ENCODE measurements around the gene DISC1. TPM values are rescaled to one million over a fixed set of nuclear protein-coding genes. Genes with fewer than 3 reads are reported as not detected.

Gene DISC1
- total and polyA plus RNA-seq, 2 donors (not counting 3 experiments of a cell fraction or from before 2014, with no cell fraction given) = 3.3 to 14.7 TPM

GRCh38 chr1:231625975-231626534 is 535 bp upstream of the DISC1 start:
- no peak for DNase-seq (ENCODE audit: low read depth, low spot score)
- POLR2A ChIA-PET = no interaction called here
- BruUV-seq (replicated peaks) = no TSS peak
- no peak for TF ChIP-seq EZH2 (IDR thresholded peaks at IDR 0.05; ENCODE audit: borderline replicate concordance, low read depth, low read length, severe bottlenecking)
- TF ChIP-seq, protein P1, sequence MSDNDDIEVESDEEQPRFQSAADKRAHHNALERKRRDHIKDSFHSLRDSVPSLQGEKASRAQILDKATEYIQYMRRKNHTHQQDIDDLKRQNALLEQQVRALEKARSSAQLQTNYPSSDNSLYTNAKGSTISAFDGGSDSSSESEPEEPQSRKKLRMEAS (IDR thresholded peaks at IDR 0.05; ENCODE audit: insufficient read depth, insufficient read length) = peak; percentile 39
- TF ChIP-seq POLR2A (IDR thresholded peaks at IDR 0.05; ENCODE audit: low read depth, low read length) = no peak
- TF ChIP-seq GATA2 (IDR thresholded peaks at IDR 0.05; ENCODE audit: insufficient read depth, insufficient read length, low read depth, low read length) = no peak
- no peak for TF ChIP-seq POLR2AphosphoS5 (IDR thresholded peaks at IDR 0.05; ENCODE audit: insufficient read depth, low read depth, low read length)
- no peak for FAIRE-seq
- peaks cover 14% of the 10 kb centered on the region for H3K4me1 ChIP-seq (ENCODE audit: control insufficient read depth, extremely low read depth, insufficient read depth, low read length)
- no peaks in the 10 kb centered on the region for H3K79me2 ChIP-seq (ENCODE audit: control insufficient read depth, insufficient read depth, low read length)
- no peak overlapping the region for H3K9ac ChIP-seq (replicated peaks; ENCODE audit: extremely low read depth, insufficient read depth, low read length)
- H3K4me3 ChIP-seq (replicated peaks in 1 of 3; ENCODE audit: insufficient read depth in 1 of 3, low read depth in 1 of 3, low read length in 3 of 3) = no peak overlapping the region
- no peaks in the 10 kb centered on the region for H3K9me1 ChIP-seq (replicated peaks; ENCODE audit: control insufficient read depth, extremely low read depth, insufficient read depth, low read length)
- CTCF ChIA-PET = no interaction called here
- H3K9me3 ChIP-seq (replicated peaks; ENCODE audit: control insufficient read depth, insufficient read depth, low read length) = no peaks in the 10 kb centered on the region
- H3K27me3 ChIP-seq (ENCODE audit: control insufficient read depth in 2 of 2, insufficient read depth in 2 of 2, low read length in 2 of 2) = peaks cover 12 to 13% of the 10 kb centered on the region in 2 experiments
- H3K27ac ChIP-seq (ENCODE audit: insufficient read depth, low read depth, low read length) = peak overlapping the region; percentile 12
- H3K4me2 ChIP-seq (ENCODE audit: insufficient read depth, low read length) = no peak overlapping the region
- H2AFZ ChIP-seq (ENCODE audit: low read depth, low read length) = peak overlapping the region; percentile 26
- no peaks in the 10 kb centered on the region for H3K36me3 ChIP-seq (ENCODE audit: control insufficient read depth in 2 of 2, extremely low read depth in 1 of 2, insufficient read depth in 2 of 2, low read length in 2 of 2)
- intact Hi-C loops (cut with micrococcal nuclease) = loop anchor here (1.0 to 5.0 kb wide), 2 partner anchors 180 to 1006 kb away; partner anchors contain the start of gene SIPA1L2
- dilution Hi-C loops (cut with MboI; ENCODE audit: extremely low pct_ligation_motif_present, low sequenced_read_pairs) = no loop called here
- no peaks in the 10 kb centered on the region for H4K20me1 ChIP-seq (replicated peaks; ENCODE audit: control insufficient read depth, extremely low read depth, insufficient read depth, low read length)

DNA sequence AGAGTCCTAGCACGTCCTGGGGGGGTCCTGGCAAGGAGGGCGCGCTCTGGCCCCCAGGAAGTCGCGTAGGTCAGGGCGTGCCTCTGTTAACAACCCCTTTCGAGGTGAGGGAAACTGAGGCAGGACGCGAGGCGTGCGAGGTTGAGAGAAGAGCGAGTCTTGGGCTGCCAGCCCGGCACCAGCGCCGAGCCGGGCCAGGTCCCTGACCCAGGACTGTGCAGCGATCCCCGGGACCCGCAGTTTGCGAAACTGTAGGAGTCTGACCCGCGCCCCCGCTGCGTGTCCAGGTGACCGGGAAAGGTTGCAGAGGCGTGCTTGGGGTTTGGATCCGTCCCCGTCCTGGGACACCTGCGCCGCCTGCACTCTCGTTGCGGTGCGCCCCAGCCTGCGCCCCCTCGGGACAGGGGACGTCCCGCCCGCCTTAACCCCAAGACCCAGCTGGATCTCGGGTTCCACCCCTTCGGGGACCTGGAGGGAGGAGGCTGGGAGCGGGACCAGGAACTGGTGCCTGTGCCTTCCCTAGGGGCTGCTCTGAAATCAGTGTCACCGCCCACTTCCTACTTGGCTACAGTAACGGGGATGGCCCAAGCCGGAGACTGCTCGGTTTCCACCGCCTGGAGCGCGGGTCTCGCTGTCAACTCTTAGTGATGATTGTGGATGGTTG is 493 bp downstream of the DISC1 start:
- Histone ChIP-seq H3K79me2 (ENCODE audit: control insufficient read depth, insufficient read depth, low read length) (no peaks in the 10 kb centered on the region), H3K9ac (replicated peaks; ENCODE audit: extremely low read depth, insufficient read depth, low read length) (peak overlapping the region; percentile 69), H4K20me1 (replicated peaks; ENCODE audit: control insufficient read depth, extremely low read depth, insufficient read depth, low read length) (no peaks in the 10 kb centered on the region), H3K9me3 (replicated peaks; ENCODE audit: control insufficient read depth, insufficient read depth, low read length) (no peaks in the 10 kb centered on the region), H3K4me3 (replicated peaks in 1 of 3; ENCODE audit: insufficient read depth in 1 of 3, low read depth in 1 of 3, low read length in 3 of 3) (peak overlapping the region; percentile 55 to 95 (median 71)), H3K27me3 (ENCODE audit: control insufficient read depth in 2 of 2, insufficient read depth in 2 of 2, low read length in 2 of 2) (peaks cover 4 to 5% of the 10 kb centered on the region in 2 experiments), H3K4me2 (ENCODE audit: insufficient read depth, low read length) (peak overlapping the region; percentile 78), H3K9me1 (replicated peaks; ENCODE audit: control insufficient read depth, extremely low read depth, insufficient read depth, low read length) (no peaks in the 10 kb centered on the region), H3K27ac (ENCODE audit: insufficient read depth, low read depth, low read length) (peak overlapping the region; percentile 40), H3K36me3 (ENCODE audit: control insufficient read depth in 2 of 2, extremely low read depth in 1 of 2, insufficient read depth in 2 of 2, low read length in 2 of 2) (no peaks in the 10 kb centered on the region), H3K4me1 (ENCODE audit: control insufficient read depth, extremely low read depth, insufficient read depth, low read length) (peaks cover 14% of the 10 kb centered on the region), H2AFZ (ENCODE audit: low read depth, low read length) (peak overlapping the region; percentile 85)
- intact Hi-C loops (cut with micrococcal nuclease) (loop anchor here (1.0 to 5.0 kb wide), 2 partner anchors 179 to 1005 kb away; partner anchors contain the start of gene SIPA1L2), dilution Hi-C loops (cut with MboI; ENCODE audit: extremely low pct_ligation_motif_present, low sequenced_read_pairs) (no loop called here)
- no TSS peak for BruUV-seq (replicated peaks)
- POLR2A ChIA-PET = no interaction called here
- DNase-seq (ENCODE audit: low read depth, low spot score) (no peak), FAIRE-seq (peak; percentile 63)
- TF ChIP-seq, protein P1 (IDR thresholded peaks at IDR 0.05; ENCODE audit: insufficient read depth, insufficient read length) = no peak
- TF ChIP-seq, protein P2, sequence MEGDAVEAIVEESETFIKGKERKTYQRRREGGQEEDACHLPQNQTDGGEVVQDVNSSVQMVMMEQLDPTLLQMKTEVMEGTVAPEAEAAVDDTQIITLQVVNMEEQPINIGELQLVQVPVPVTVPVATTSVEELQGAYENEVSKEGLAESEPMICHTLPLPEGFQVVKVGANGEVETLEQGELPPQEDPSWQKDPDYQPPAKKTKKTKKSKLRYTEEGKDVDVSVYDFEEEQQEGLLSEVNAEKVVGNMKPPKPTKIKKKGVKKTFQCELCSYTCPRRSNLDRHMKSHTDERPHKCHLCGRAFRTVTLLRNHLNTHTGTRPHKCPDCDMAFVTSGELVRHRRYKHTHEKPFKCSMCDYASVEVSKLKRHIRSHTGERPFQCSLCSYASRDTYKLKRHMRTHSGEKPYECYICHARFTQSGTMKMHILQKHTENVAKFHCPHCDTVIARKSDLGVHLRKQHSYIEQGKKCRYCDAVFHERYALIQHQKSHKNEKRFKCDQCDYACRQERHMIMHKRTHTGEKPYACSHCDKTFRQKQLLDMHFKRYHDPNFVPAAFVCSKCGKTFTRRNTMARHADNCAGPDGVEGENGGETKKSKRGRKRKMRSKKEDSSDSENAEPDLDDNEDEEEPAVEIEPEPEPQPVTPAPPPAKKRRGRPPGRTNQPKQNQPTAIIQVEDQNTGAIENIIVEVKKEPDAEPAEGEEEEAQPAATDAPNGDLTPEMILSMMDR (IDR thresholded peaks at IDR 0.05; ENCODE audit: extremely low read depth in 1 of 2, insufficient read depth in 1 of 2, low read depth in 1 of 2, low read length in 2 of 2) = no peak
- CTCF ChIA-PET = no interaction called here
